ENCODE results near the gene MAGI3.
"Not testable (repeated sequence)": the region's sequence is repeated elsewhere in the genome, so short reads cannot be mapped to it uniquely, and the experiment has no call there.

The MAGI3 gene

DNA sequence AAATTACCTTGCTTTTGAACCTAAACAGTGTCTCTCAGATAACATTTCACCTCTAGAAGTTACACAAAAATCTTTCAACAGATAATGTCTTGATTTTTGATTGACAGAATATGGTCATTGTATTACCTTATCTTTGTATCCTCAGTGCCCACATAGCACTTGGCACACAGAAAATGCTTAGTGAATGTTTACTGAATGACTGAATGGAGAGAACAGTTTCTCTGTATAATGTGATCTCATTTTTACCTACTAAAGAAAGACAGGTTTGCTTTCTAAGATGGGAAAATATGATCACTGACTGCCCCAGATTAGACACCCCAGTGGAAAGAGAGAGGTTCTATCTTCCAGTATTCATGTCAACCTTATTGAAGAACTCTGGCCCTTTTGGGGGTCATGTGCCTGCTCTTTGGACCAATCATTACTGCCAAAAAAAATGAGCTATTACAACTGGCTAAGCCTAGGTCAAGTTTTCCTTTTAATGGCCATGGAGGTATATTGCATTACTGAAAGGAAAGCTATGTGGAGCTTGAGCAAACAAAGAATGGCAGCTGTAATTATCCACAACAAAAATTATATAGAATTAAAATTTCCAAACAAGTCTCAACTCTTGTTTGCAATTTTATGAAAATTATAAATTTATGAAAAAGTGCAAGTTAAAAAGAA lies 117.4 kb downstream of the MAGI3 start:
- H3K4me3 ChIP-seq (ENCODE audit: low read length): no peak overlapping the region
- no peak overlapping the region for H3K27ac ChIP-seq (ENCODE audit: low read length)
- no peak overlapping the region for H3K4me2 ChIP-seq (ENCODE audit: low read length)
- H3K27me3 ChIP-seq (ENCODE audit: low read depth, low read length): no peaks in the 10 kb centered on the region
- no peaks in the 10 kb centered on the region for H3K79me2 ChIP-seq (ENCODE audit: low read length)
- no peak overlapping the region for H2AFZ ChIP-seq (ENCODE audit: low read depth, low read length)
- no peak for TF ChIP-seq EZH2phosphoT487 (IDR thresholded peaks at IDR 0.05; ENCODE audit: low read depth)
- TF ChIP-seq, protein P1, sequence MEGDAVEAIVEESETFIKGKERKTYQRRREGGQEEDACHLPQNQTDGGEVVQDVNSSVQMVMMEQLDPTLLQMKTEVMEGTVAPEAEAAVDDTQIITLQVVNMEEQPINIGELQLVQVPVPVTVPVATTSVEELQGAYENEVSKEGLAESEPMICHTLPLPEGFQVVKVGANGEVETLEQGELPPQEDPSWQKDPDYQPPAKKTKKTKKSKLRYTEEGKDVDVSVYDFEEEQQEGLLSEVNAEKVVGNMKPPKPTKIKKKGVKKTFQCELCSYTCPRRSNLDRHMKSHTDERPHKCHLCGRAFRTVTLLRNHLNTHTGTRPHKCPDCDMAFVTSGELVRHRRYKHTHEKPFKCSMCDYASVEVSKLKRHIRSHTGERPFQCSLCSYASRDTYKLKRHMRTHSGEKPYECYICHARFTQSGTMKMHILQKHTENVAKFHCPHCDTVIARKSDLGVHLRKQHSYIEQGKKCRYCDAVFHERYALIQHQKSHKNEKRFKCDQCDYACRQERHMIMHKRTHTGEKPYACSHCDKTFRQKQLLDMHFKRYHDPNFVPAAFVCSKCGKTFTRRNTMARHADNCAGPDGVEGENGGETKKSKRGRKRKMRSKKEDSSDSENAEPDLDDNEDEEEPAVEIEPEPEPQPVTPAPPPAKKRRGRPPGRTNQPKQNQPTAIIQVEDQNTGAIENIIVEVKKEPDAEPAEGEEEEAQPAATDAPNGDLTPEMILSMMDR (IDR thresholded peaks at IDR 0.05; ENCODE audit: low read depth, low read length): no peak
- no peak overlapping the region for H3K9ac ChIP-seq (ENCODE audit: low read length)
- peaks cover 5% of the 10 kb centered on the region; the same call in 1 of the 2 replicates for H3K9me3 ChIP-seq (ENCODE audit: insufficient read depth, low read length)
- no peaks in the 10 kb centered on the region for H3K4me1 ChIP-seq (ENCODE audit: low read length)
- H3K36me3 ChIP-seq (replicated peaks; ENCODE audit: low read depth, low read length): no peaks in the 10 kb centered on the region
- H4K20me1 ChIP-seq (ENCODE audit: insufficient read depth, low read length): no peaks in the 10 kb centered on the region

DNA sequence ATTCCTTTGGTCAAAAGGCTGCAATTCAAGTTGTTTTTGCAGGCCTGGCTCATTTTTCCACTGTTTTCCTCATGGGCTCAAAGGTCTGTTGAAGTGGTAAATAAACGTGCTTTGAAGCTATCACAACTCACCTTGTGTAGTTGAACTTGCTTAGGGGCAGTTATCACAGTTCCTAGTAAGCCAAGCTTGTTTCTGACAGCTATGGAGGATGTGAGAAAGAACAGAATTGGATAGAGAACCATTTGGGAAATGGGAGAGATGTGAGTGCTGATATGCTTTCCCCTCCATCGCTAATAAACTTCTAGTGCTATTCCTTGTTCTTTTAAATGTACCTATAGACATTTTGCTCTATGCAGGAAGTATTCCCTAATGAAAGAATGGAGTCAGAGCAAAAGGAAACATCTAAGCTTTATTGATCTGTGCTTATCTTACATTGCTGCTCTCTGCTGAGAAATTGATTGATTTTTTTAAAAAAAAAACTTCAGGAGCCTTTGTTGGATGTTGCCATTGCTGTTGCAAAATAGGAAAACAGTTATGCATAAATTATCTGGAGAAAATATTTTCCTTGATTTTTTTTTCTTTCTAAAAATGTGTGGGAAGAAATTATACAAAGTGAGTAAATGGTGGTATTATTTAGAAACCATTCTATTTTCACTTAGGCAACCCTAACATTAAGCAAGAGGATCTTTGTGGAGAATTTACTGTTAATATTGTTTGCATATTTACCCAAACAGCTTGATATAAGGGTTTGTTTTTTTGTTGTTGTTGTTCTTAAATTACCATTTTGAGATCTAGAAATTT lies 118.2 kb downstream of the MAGI3 start:
- no peak overlapping the region for H3K4me2 ChIP-seq (ENCODE audit: low read length)
- H3K27ac ChIP-seq (ENCODE audit: low read length): no peak overlapping the region
- H3K9ac ChIP-seq (ENCODE audit: low read length): no peak overlapping the region
- no peak for TF ChIP-seq EZH2phosphoT487 (IDR thresholded peaks at IDR 0.05; ENCODE audit: low read depth)
- TF ChIP-seq, protein P1 (IDR thresholded peaks at IDR 0.05; ENCODE audit: low read depth, low read length): no peak
- H3K4me1 ChIP-seq (ENCODE audit: low read length): no peaks in the 10 kb centered on the region
- no peak overlapping the region for H3K4me3 ChIP-seq (ENCODE audit: low read length)
- no peaks in the 10 kb centered on the region for H3K27me3 ChIP-seq (ENCODE audit: low read depth, low read length)
- H3K79me2 ChIP-seq (ENCODE audit: low read length): no peaks in the 10 kb centered on the region
- no peaks in the 10 kb centered on the region for H4K20me1 ChIP-seq (ENCODE audit: insufficient read depth, low read length)
- H3K36me3 ChIP-seq (replicated peaks; ENCODE audit: low read depth, low read length): no peaks in the 10 kb centered on the region
- H2AFZ ChIP-seq (ENCODE audit: low read depth, low read length): no peak overlapping the region
- peaks cover 5% of the 10 kb centered on the region; the same call in 1 of the 2 replicates for H3K9me3 ChIP-seq (ENCODE audit: insufficient read depth, low read length)

DNA sequence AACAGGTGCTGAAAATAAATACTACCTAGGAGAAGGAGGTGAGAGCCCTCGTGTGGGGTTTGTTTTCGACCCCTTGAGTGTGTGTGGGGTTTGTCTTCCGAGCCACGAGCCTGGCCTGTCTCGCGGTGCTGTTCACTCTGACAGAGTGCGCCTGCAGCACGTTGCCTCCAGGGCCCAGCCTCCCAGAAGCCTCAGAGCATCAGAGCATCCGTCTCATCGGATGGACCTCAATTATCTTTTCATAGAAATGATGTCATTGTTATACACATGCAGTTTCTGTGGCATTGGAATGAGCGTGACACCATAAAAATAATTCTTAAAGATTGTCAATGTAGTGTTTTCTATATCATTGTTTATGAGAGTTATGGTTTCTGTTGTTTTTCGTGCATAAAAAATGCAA lies 119.5 kb downstream of the MAGI3 start:
- not testable (repeated sequence) for H3K36me3 ChIP-seq (replicated peaks; ENCODE audit: low read depth, low read length); H3K9ac ChIP-seq (ENCODE audit: low read length); H3K4me2 ChIP-seq (ENCODE audit: low read length); H3K9me3 ChIP-seq (ENCODE audit: insufficient read depth, low read length); H2AFZ ChIP-seq (ENCODE audit: low read depth, low read length); H3K4me1 ChIP-seq (ENCODE audit: low read length); H3K27me3 ChIP-seq (ENCODE audit: low read depth, low read length); H4K20me1 ChIP-seq (ENCODE audit: insufficient read depth, low read length); H3K4me3 ChIP-seq (ENCODE audit: low read length); H3K79me2 ChIP-seq (ENCODE audit: low read length); H3K27ac ChIP-seq (ENCODE audit: low read length)

DNA sequence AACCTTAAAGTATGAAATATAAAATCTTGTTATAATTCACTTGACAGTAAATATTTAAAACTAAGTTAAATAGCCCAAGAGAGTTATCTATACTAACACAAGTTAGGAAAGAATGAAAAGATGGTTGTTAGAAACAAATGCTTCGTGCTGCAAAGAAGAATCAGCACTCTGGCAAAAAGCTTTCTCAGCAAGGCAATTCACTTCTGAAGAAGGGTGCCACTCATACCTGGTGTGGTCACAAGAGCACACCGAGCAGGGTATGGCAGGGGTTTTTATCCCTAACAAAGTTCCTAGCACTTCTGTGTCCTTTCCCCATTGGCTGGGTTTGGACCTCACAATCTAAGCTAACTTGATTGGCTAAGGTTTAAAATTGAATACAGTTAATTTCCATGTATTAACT lies 121.0 kb downstream of the MAGI3 start:
- Histone ChIP-seq H3K4me2 (ENCODE audit: low read length) (no peak overlapping the region), H3K9ac (ENCODE audit: low read length) (no peak overlapping the region), H3K4me1 (ENCODE audit: low read length) (no peaks in the 10 kb centered on the region), H3K27me3 (ENCODE audit: low read depth, low read length) (no peaks in the 10 kb centered on the region), H4K20me1 (ENCODE audit: insufficient read depth, low read length) (no peaks in the 10 kb centered on the region), H3K36me3 (replicated peaks; ENCODE audit: low read depth, low read length) (no peaks in the 10 kb centered on the region), H2AFZ (ENCODE audit: low read depth, low read length) (no peak overlapping the region), H3K27ac (ENCODE audit: low read length) (no peak overlapping the region), H3K79me2 (ENCODE audit: low read length) (no peaks in the 10 kb centered on the region), H3K9me3 (ENCODE audit: insufficient read depth, low read length) (peaks cover 5% of the 10 kb centered on the region; the same call in 1 of the 2 replicates), H3K4me3 (ENCODE audit: low read length) (no peak overlapping the region)
- TF ChIP-seq, protein P1 (IDR thresholded peaks at IDR 0.05; ENCODE audit: low read depth, low read length): no peak
- TF ChIP-seq EZH2phosphoT487 (IDR thresholded peaks at IDR 0.05; ENCODE audit: low read depth): no peak

Data from OCI-LY3 (cell line).